GM23248 (cell line): ENCODE results near the gene TBCK. TPM values are rescaled to one million over a fixed set of nuclear protein-coding genes. Genes with fewer than 3 reads are reported as not detected.

Experiments
- DNase-seq: peaks from one replicate; pipeline ENCODE4 v3.0.0-alpha.2; 2015
- H2AFZ ChIP-seq: fragments of 200-600 bp; sonication (generic); 2 replicates; pipeline ENCODE4 v1.6.1; 2016; ENCODE audit warnings: antibody characterized with exemption
- H3F3A ChIP-seq: fragments of 200-600 bp; sonication (generic); 2 replicates; pipeline ENCODE4 v1.6.1; 2016; ENCODE audit warnings: mild to moderate bottlenecking, antibody characterized with exemption, mixed run types; ENCODE audit not compliant: insufficient read depth
- H3K27ac ChIP-seq: fragments of 200-600 bp; sonication (generic); 2 replicates; pipeline ENCODE4 v1.5.1; 2016; ENCODE audit warnings: mild to moderate bottlenecking
- H3K27me3 ChIP-seq: fragments of 200-600 bp; sonication (generic); replicated peaks from 2 replicates; pipeline ENCODE4 v1.6.1; 2016; ENCODE audit warnings: mild to moderate bottlenecking; ENCODE audit not compliant: insufficient read depth
- H3K36me3 ChIP-seq: fragments of 200-600 bp; sonication (generic); 2 replicates; pipeline ENCODE4 v1.6.1; 2016; ENCODE audit warnings: low read depth, mild to moderate bottlenecking
- H3K4me1 ChIP-seq: fragments of 200-600 bp; sonication (generic); 2 replicates; pipeline ENCODE4 v1.6.1; 2016; ENCODE audit warnings: mild to moderate bottlenecking; ENCODE audit not compliant: insufficient read depth
- H3K4me2 ChIP-seq: fragments of 200-600 bp; sonication (generic); one replicate; pipeline ENCODE4 v1.6.1; 2016; ENCODE audit warnings: mild to moderate bottlenecking; ENCODE audit not compliant: unreplicated experiment
- H3K4me3 ChIP-seq: fragments of 200-600 bp; sonication (generic); 2 replicates; pipeline ENCODE4 v1.5.1; 2016; ENCODE audit warnings: mild to moderate bottlenecking
- H3K79me2 ChIP-seq: fragments of 200-600 bp; sonication (generic); 2 replicates; pipeline ENCODE4 v1.6.1; 2016; ENCODE audit warnings: mild to moderate bottlenecking; ENCODE audit not compliant: insufficient read depth
- H3K9ac ChIP-seq: fragments of 200-600 bp; sonication (generic); 2 replicates; pipeline ENCODE4 v1.6.1; 2016; ENCODE audit warnings: mild to moderate bottlenecking
- H3K9me2 ChIP-seq: fragments of 200-600 bp; sonication (generic); 2 replicates; pipeline ENCODE4 v1.6.1; 2016; ENCODE audit warnings: mixed run types, mild to moderate bottlenecking, moderate library complexity; ENCODE audit not compliant: insufficient read depth
- H3K9me3 ChIP-seq: fragments of 200-600 bp; sonication (generic); one replicate; pipeline ENCODE4 v1.6.1; 2017; ENCODE audit warnings: low read depth
- H4K20me1 ChIP-seq: fragments of 200-600 bp; sonication (generic); 2 replicates; pipeline ENCODE4 v1.6.0; 2016; ENCODE audit not compliant: insufficient read depth
- EZH2 ChIP-seq: fragments of 200-600 bp; sonication (generic); IDR thresholded peaks from 2 replicates; pipeline ENCODE4 v1.6.1; 2018; ENCODE audit warnings: antibody characterized with exemption, mild to moderate bottlenecking; ENCODE audit not compliant: insufficient read depth, poor library complexity, severe bottlenecking
- EZH2phosphoT487 ChIP-seq: fragments of 200-600 bp; sonication (generic); IDR thresholded peaks from 2 replicates; pipeline ENCODE4 v1.6.1; 2018; ENCODE audit warnings: antibody characterized with exemption, moderate library complexity, mild to moderate bottlenecking, low read depth; ENCODE audit not compliant: insufficient read depth
- WGBS, 2 experiments: methylation state at CpG; one replicate each; pipeline ENCODE4 v1.1.6; 2015 to 2017; ENCODE audit warnings: low lambda C conversion rate in 2 of 2, low coverage in 1 of 2; ENCODE audit errors: missing lambda C conversion rate in 2 of 2; 5-methylcytosine and 5-hydroxymethylcytosine counted together
- in situ Hi-C: fragments of 300-500 bp; cut with MboI; formaldehyde crosslinking; loops from 2 replicates; pipeline ENCODE4 v1.15.0; 2020
- polyA plus RNA-seq: library from polyadenylated mRNA; unstranded; fragments of >200 nt; fragmentation: Nextera tagmentation; extraction: Ambion mirVana; gene quantifications from 2 replicates; pipeline ENCODE4 v1.2.1, GENCODE V29; 2016
- total RNA-seq: library from RNA; depleted of rRNA; stranded (reverse); fragments of >200 nt; shearing (Covaris generic); gene quantifications from 2 replicates; pipeline ENCODE4 v1.2.3, GENCODE V29; 2014

Gene TBCK
- total and polyA plus RNA-seq, 2 experiments from 2014 or later: 35.2 to 45.8 TPM

DNA sequence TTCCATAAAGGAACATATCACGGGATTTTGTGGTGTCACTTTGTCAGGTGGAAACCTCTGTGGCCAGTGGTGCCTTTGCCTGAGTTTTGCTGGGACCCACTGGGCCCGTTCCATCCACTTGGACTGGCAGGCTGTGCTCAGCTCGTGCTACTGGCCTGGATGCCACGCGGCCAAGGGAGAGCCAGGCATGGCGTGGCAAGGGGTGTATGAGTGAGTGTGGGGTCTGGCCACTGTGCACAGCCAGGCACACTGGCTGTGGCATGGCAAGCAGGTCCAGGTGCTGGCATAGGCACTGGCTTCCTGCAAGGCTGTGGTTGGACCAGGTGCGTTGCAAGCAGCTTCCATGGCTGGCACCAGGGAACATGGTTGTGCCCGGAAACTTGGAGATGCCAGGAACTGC lies 60.8 kb downstream of the TBCK start:
- Histone ChIP-seq H3F3A (0 out of 2 replicates have a peak, but pooled peaks cover 5% of the 10 kb centered on the region), H3K79me2 (no peaks in the 10 kb centered on the region), H4K20me1 (no peaks in the 10 kb centered on the region), H2AFZ (no peak overlapping the region), H3K27ac (no peak overlapping the region), H3K4me1 (peaks cover 17% of the 10 kb centered on the region), H3K4me2 (no peak overlapping the region), H3K4me3 (no peak overlapping the region), H3K9ac (no peak overlapping the region), H3K9me2 (no peaks in the 10 kb centered on the region), H3K36me3 (peaks cover 15% of the 10 kb centered on the region; the same call in 1 of the 2 replicates), H3K27me3 (no peaks in the 10 kb centered on the region), H3K9me3 (no peaks in the 10 kb centered on the region)
- in situ Hi-C loops: no loop called here
- WGBS, 2 experiments: 98% methylated on average over 8 of the region's 8 CpGs
- TF ChIP-seq EZH2 (no peak), EZH2phosphoT487 (no peak)
- no peak for DNase-seq

DNA sequence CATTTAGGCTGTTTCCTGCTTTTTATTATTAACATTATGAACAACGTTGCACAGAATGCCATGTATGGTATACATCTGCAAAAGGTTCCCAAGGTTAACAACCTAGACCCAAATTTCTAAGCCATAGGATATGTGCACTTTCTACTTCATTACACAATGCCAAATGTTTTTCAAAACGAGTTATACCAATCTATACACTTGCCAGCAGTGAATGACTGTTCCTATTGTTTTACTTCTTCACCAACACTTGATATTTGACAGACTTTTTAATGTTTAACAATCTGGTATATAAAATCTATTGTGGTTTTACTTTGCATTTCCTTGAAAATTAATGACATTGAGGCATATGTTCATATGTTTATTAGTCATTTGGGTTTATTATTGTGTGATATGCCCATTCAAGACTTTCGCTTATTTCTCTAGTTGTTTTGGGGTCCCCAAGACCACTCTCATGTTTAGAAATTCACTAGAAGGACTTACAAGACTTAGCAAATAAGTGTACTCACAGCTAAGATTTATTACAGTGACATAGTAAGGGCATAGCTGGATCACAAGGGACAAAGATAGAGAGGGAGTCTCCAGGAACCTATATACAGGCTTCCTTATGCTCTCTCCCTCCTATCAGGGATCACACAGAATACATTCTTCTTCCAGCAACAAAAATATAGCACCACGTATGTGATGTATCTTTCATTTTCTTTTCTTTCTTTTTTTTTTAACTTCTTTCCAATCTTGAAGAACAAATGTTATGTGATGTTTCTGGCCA lies 62.5 kb downstream of the TBCK start:
- no peak for TF ChIP-seq EZH2
- no peak for TF ChIP-seq EZH2phosphoT487
- 0 out of 2 replicates have a peak, but pooled peaks cover 3% of the 10 kb centered on the region for H3F3A ChIP-seq
- no peaks in the 10 kb centered on the region for H3K9me2 ChIP-seq
- H2AFZ ChIP-seq: no peak overlapping the region
- H3K36me3 ChIP-seq: peaks cover 31% of the 10 kb centered on the region
- H3K27ac ChIP-seq: no peak overlapping the region
- H3K4me3 ChIP-seq: no peak overlapping the region
- DNase-seq: no peak
- peaks cover 8% of the 10 kb centered on the region for H3K4me1 ChIP-seq
- H3K27me3 ChIP-seq: no peaks in the 10 kb centered on the region
- WGBS, 2 experiments: 73 to 82% methylated on average over 4 of the region's 4 CpGs
- H3K9ac ChIP-seq: no peak overlapping the region
- H3K79me2 ChIP-seq: no peaks in the 10 kb centered on the region
- H4K20me1 ChIP-seq: no peaks in the 10 kb centered on the region
- H3K4me2 ChIP-seq: no peak overlapping the region
- no peaks in the 10 kb centered on the region for H3K9me3 ChIP-seq
- in situ Hi-C loops: no loop called here

- no peak overlapping the region for H3K4me3 ChIP-seq
Observed at GRCh38 chr4:106247600-106247999, 68.4 kb downstream of the TBCK start.

GRCh38 chr4:106246441-106246840 lies 69.6 kb downstream of the TBCK start:
- Histone ChIP-seq H3K9me2 (no peaks in the 10 kb centered on the region), H3K9me3 (no peaks in the 10 kb centered on the region), H3K9ac (no peak overlapping the region), H4K20me1 (no peaks in the 10 kb centered on the region), H3K4me1 (no peaks in the 10 kb centered on the region), H3K4me3 (no peak overlapping the region), H3F3A (no peaks in the 10 kb centered on the region), H3K36me3 (peaks cover 40% of the 10 kb centered on the region), H3K79me2 (no peaks in the 10 kb centered on the region), H2AFZ (no peak overlapping the region), H3K27ac (no peak overlapping the region), H3K4me2 (no peak overlapping the region), H3K27me3 (no peaks in the 10 kb centered on the region)
- WGBS, 2 experiments: 94% methylated on average over 1 of the region's 1 CpG
- TF ChIP-seq EZH2 (no peak), EZH2phosphoT487 (no peak)
- in situ Hi-C loops: no loop called here
- DNase-seq: no peak

More at GRCh38 chr4:106247600-106247999, 68.4 kb downstream of the TBCK start:
- no peaks in the 10 kb centered on the region for H3K27me3 ChIP-seq
- no peaks in the 10 kb centered on the region for H3K9me3 ChIP-seq
- no peaks in the 10 kb centered on the region for H3F3A ChIP-seq
- no peak overlapping the region for H2AFZ ChIP-seq
- DNase-seq: no peak
- H3K9me2 ChIP-seq: no peaks in the 10 kb centered on the region
- no peak overlapping the region for H3K4me2 ChIP-seq
- TF ChIP-seq EZH2phosphoT487 (no peak), EZH2 (no peak)
- H4K20me1 ChIP-seq: no peaks in the 10 kb centered on the region
- H3K9ac ChIP-seq: no peak overlapping the region
- no peak overlapping the region for H3K27ac ChIP-seq
- no peaks in the 10 kb centered on the region for H3K4me1 ChIP-seq
- H3K79me2 ChIP-seq: no peaks in the 10 kb centered on the region
- in situ Hi-C loops: no loop called here
- H3K36me3 ChIP-seq: peaks cover 40% of the 10 kb centered on the region
